Measurements from ENCODE around the gene ZCCHC2.

Gene ZCCHC2

GRCh38 chr18:62512532-62512931, 10.3 kb upstream of the ZCCHC2 start:
- no peak for DNase-seq

DNA sequence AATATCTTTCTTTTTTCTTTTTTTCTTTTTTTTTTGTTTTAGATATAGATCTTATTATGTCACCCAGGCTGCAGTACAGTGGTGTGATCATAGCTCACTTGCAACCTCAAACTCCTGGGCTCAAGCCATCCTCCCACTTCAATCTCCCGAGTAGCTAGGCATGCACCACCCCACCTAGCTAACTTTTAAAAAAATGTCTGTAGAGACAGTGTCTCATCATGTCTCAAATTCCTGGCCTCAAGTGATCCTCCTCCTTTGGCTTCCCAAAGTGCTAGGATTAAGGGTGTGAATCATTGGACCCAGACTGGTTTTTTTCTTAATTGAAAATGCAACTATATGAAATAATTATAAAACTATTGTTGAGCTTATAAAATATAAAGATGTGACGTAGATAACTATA, 9.8 kb upstream of the ZCCHC2 start:
- DNase-seq: no peak

DNA sequence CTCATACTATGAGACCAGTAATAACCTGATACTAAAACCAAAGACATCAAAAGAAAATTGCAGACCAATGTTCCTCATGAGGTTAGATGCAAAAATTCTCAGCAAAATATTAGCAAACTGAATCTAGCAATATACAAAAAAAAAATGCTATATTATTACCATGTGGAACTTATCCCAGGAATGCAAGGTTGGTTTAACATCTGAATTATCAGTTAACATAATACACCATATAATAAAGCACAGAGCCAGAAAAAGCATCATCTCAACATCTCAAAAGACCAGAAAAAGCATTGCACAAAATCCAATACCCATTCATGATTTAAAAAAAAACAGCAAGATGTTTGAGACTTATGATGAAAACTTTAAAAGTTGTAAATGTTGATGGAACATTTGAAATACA, 8.3 kb upstream of the ZCCHC2 start:
- no peak for DNase-seq

DNA sequence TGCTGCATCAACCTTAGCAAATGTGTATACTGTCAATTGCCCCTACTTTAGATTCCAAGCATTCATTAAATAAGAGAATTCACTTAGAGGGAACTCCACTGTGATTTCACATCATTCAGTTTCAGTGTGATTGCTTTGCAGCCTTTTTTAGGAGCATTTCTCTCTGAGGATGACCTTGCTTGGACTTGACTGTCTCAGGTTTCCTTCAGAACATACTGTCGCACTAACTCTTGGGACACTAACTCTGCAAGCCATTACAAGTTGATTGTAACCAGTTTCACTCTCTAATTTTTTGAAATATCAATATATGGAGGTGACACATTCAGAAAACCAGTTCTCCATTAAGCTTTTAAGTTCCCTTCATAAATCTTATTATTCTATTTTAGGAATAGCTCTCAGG, 6.6 kb upstream of the ZCCHC2 start:
- DNase-seq: no peak

DNA sequence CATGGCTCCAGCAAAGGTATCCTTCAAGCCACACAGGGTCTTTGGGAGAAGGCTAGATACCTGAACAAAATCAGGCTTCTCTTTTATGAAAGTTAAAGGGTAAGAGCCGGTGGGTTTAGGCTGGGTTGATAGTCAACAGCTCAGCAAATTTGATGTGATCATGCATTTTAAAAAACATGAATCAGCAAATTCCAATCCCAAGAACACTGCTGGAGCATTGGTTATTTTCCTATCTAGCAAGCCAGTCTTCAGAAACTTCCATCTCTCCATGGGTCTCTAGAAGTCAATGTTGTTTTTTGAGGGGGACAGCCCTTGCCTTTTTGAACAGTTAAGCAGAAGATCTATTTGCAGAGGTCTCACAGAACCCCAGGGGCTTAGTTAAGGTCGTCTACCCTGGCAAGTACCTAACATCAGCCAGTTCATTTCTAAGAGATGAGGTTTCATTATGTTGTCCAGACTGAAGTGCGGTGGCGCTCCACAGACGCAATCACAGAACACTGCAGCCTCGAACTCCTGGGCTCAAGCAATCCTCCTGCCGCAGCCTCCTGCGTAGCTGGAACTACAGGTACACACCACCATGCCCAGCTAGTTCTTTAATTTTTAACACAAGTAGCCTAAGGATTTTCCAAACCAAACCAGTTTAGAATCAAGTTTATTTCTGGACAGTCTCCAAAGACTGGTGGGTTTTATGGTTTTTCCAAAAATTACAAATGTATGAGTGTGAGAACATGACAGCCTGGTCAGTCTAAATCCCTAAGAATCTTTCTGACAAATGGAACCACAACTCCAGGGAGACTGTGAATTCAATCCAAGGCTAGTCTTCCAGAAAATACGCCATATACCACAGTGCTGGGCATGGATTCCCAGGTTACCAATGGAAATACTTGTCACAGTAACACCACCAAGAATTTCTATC, 4.1 kb upstream of the ZCCHC2 start:
- no peak for DNase-seq

DNA sequence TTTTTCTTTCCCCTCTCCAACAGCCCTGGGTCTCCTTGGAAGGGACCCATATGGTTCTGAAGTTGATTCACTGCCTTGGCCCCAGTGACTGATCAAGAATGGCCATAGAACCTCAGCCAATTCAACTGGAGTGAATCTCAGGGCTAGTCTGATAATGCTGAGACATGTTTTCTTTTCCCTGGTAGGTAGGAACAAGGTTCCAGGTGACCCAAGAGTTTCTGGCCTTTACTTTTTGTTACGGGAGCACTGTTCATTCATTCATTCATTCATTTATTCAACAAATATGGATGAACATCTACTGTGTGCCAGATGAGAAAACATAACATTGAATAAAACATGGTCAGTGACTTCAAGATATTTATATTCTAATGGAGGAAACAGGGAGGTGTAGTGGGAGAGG, 3.1 kb upstream of the ZCCHC2 start:
- no peak for DNase-seq

- DNase-seq: no peak
Observed at GRCh38 chr18:62521082-62521481, 1.7 kb upstream of the ZCCHC2 start.

DNA sequence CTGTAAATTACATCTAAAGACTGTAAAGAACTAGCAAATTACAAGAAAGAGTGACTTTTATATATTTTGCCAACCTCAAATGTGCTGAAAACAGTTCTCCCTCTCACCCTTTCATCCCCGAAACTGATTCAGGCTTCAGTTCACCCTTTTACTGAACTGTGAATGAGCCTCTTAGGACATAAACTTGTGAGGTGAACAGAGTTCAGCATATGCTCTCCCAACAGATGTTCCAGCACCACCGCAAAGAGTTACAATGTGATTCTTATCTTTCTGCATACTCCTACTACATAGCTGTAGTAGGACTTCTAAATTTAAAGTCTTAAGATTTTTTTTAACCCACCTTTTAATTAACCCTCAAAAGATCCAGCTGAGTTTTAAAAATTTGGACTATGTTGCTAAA, 1.2 kb upstream of the ZCCHC2 start:
- DNase-seq: no peak

- no peak for DNase-seq
Observed at GRCh38 chr18:62522178-62522503, 684 bp upstream of the ZCCHC2 start.

DNA sequence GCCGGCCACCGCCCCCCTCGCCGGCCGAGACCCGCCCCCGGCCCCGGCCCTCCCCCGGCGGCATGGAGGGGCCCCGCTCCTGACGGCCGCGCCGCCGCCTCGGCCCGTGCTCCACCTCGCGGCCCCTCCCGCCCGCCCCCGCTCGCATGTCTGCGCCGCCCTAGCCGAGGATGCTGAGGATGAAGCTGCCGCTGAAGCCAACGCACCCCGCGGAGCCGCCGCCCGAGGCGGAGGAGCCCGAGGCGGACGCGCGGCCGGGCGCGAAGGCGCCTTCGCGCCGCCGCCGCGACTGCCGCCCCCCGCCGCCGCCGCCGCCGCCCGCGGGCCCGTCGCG, 397 bp downstream of the ZCCHC2 start:
- no peak for DNase-seq

- peak; percentile 58 for DNase-seq
Observed at GRCh38 chr18:62523631-62524439, 1.0 kb downstream of the ZCCHC2 start.

DNA sequence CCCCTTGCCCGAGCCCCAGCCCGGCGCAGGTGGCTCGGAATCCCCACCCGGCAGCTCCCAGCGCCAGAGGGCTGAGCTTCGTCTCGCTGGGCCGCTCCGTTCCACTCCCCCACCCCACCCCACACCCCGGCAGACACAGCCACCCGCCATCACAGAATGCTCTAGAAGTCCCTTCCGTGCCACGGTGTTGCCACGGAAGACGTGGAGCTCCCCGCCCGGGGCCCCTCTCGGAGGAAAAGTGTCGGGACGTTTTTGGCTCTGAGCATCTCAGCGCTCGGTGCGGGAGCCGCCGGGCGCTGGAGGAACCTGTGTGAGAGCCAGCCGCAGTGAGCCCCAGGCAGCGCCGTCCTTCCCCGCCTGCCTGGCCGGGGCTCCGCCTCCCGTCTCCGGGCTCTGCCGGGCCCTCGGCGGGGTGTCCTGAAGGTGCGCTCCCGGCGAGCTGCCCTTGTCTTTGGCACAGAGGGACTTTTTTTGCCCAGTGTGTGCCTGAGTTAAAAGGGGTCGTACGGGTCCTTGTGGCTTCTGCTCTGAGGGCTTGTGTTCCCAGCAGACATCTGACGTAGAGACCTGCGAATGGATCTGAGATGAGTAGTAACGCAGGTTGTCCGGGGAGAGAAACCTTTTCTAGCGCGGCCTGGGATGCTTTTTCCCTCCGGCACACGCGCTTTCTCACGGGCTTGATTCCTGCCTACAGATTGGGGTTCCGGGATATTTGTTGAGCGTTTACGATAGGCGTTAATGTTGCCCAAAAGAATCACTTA, 1.8 kb downstream of the ZCCHC2 start:
- DNase-seq: peak; percentile 66

- no peak for DNase-seq
Observed at GRCh38 chr18:62525608-62526007, 2.8 kb downstream of the ZCCHC2 start.

DNA sequence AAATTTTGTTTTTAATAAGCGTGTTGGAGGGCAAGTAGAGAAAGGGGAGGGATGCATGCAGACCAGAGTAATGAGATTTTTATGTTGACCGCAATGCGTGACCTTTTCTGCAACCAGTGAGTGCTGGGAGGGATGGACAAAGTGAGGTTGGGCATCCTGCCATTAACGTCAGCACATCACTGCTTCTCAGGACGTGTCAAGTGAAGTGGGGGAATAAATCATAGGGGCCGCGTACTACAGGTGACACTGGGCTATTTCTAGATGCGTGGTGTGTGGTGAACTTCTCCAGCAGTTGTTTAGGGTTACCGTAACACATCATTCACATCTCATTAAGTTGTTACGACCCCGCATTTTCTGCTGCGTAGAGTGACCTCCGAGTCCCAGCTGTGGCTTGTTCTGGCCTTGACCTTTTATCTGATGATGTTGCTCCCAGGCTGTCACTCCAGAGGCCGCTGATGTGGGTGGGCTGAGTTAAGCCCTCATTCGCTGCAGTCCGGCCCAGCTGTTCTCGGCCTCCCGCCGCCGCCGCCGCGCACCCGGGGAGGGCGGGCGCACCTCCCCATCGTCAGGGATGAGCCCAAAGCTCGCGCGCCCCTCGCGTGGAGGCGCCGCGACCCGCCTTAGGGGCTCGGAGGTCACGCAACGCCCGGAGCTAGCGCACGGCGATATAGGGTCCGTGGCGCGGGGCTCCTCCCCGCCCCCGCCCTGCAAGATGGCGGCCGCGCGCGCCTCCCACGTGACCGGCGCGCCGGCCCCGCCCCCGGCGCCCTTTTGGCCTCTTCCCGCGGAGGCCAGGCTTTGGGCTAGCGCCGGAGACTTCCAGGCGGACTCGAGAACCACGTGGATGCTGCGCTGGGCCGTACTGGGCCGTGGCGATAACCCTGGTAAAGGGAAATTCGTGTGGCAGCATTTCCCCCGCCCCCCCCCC, 3.5 kb downstream of the ZCCHC2 start:
- DNase-seq: peak; percentile 77

DNA sequence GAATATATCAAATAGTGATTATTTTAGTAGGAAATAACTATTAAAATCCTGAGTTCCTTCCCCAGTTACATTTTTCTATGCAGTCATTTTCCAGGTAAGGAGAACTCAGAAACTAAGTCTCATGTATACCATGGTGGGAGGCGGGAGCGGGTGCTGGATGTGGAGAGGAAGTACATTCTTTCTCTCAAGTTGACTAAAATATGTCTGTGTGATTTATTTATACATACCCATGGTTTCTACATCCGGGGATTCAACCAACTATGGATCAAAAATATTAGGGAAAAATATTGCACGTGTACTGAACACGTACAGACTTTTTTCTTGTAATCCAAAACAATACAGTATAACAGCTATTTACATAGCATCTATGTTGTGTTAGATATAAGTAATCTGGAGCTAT, 6.8 kb downstream of the ZCCHC2 start:
- DNase-seq: no peak

DNA sequence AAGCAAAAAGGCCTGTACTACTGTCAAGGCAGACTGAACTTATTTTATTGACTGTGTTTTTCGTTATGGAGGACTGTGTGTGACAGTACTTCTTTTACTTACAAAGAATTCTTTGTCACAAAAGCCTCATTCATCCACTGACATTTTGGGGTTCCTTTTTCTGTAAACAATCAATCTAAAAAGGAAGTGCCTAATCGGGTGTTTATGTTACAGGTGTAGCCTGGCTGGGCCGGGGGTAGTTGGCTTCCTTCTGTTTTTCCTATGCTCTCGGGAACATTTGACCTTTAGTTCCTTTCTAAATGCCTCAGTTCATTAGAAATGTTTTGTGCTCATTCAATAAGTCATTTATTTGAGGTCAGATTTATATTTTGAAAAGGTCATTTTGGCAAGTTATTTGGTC, 8.3 kb downstream of the ZCCHC2 start:
- DNase-seq: no peak

DNA sequence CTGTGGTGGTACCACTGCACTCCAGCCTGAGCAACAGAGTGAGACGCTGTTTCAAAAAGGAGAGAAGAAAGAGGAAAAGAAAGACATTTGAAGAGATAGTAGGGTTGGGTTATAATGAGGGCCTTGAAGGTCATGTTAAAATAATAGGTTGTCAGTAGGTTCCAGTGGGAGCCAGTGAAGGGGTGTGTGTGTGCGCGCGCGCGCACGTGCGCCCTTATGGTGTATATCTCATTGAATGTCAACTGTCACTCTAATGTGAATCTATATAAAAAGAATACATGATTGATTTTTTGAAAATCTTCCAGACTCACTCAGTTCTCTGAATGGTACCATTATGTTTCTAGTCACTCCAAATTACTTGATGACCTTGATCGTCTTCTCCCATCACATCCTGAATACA, 9.1 kb downstream of the ZCCHC2 start:
- DNase-seq: no peak

DNA sequence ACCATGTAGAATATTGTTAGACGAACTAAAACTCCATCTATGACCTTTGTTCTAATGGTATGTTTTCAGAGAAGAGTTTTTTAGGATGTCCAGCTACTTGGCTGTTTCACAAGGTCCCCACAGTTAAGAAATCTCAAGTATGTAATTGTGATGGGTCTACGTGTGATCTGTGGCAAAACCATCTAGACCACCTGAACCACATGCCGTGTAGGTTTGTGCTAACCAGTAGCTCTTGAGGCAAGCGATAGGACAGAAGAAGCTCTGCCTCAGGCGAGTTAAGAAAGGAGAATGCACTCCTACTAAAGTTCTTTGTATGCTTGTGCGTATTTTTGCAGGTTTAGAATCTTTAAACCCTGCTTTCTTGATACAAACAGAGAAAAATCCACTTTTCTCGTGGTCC, 13.2 kb downstream of the ZCCHC2 start:
- DNase-seq: no peak

GRCh38 chr18:62537042-62537894, 14.4 kb downstream of the ZCCHC2 start:
- no peak for DNase-seq

DNA sequence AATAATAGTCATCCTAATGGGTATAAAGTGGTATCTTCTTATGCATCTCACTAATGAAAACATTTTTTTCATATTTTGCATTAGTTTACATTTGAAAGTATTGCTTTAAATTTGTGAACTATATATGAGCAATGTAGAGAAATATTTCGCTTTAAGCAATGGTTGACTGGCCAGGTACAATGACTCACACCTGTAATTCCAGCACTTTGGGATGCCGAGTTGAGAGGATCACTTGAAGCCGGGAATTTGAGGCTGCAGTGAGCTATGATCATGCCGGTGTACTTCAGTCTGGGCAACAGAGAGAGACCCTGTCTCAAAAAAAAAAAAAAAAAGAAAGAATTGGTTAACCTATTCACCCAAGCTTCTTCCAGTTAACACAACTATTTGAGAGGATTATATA, 15.1 kb downstream of the ZCCHC2 start:
- DNase-seq: no peak

DNA sequence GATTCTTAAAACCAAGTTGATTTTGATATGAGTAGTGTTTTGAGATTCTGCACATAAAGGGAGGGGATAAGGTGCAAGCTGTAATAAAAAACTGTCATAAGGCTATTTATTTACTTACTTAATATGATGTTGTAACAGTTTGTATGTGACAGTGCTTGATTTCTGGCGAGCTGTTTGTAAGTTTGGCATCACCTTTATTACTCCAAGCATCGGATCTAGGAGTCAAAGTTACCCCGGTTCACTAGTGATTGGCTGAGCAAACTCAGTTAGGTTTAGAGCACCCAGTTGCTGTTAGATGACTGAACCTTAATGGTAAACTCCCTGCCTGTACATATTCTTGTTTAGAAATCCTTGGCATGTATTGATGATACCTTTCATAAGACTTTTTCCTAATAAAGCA, 16.1 kb downstream of the ZCCHC2 start:
- DNase-seq: no peak

All from CD4-positive, alpha-beta T cell treated with Interleukin-6 for 4 hours (primary cell).